HepG2 (cell line): ENCODE data around the gene HMGN1. TPM values are rescaled to one million over a fixed set of nuclear protein-coding genes. Genes with fewer than 3 reads are reported as not detected.

ENCODE experiments used
- ATAC-seq: fragments of 200-7000 bp; cut with Tn5 transposase; 3 replicates; pipeline ENCODE4 v1.9.1; 2020; ENCODE audit warnings: mild to moderate bottlenecking, moderate library complexity
- BruUV-seq: library from RNA; stranded (reverse); fragments of 400-500 nt; replicated peaks from 2 replicates; lab custom pipeline; 2021; lab: Mats Ljungman, UMichigan
- CTCF ChIA-PET: fragments of 300-600 bp; formaldehyde crosslinking; extraction: SDS; loops from one replicate; lab custom pipeline; 2021; ENCODE audit warnings: low total read pairs, inconsistent platforms, low intra/inter-chr PET ratio; lab: Yijun Ruan, JAX
- POLR2A ChIA-PET: fragments of 350-600 bp; sonication (Branson Sonifier 250); formaldehyde crosslinking; loops from one replicate; lab custom pipeline; 2020; ENCODE audit warnings: antibody characterized with exemption, inconsistent platforms; lab: Yijun Ruan, JAX
- DNase-seq: peaks from one replicate; pipeline ENCODE4 v3.0.0-alpha.2; 2015; ENCODE audit warnings: low spot score
- FAIRE-seq: peaks from 3 replicates; lab custom pipeline; 2011; peaks lifted over from hg19 to GRCh38; lab: Jason Lieb, UNC
- H2AFZ ChIP-seq: one replicate; pipeline ENCODE4 v1.6.1; 2011; ENCODE audit warnings: low read length, inconsistent platforms
- H3K27ac ChIP-seq: fragments of 300-600 bp; 3 replicates; pipeline ENCODE4 v1.8.0; 2011; ENCODE audit warnings: mixed run types, mild to moderate bottlenecking, mixed read lengths, low read length, inconsistent platforms; ENCODE audit not compliant: insufficient read depth; ENCODE audit errors: extremely low read length
- H3K27me3 ChIP-seq, 2 experiments: fragments of 200-600 bp in 1 of 2; 2 replicates in 1 of 2; 3 replicates in 1 of 2; pipeline versions ENCODE4 v1.6.0 to v1.8.0; 2011; ENCODE audit warnings: low read length in 2 of 2, mild to moderate bottlenecking in 2 of 2, moderate library complexity in 2 of 2, inconsistent platforms in 1 of 2; ENCODE audit not compliant: insufficient read depth in 2 of 2, control insufficient read depth in 1 of 2
- H3K36me3 ChIP-seq, 2 experiments: fragments of 200-600 bp in 1 of 2; replicated peaks in 1 of 2; 2 replicates in 1 of 2; 3 replicates in 1 of 2; pipeline versions ENCODE4 v1.5.1 to v1.8.0; 2011; ENCODE audit warnings: low read length in 2 of 2, inconsistent platforms in 1 of 2; ENCODE audit not compliant: insufficient read depth in 2 of 2, control insufficient read depth in 1 of 2
- H3K4me1 ChIP-seq: 2 replicates; pipeline ENCODE4 v1.5.1; 2012; ENCODE audit warnings: low read length, inconsistent platforms; ENCODE audit not compliant: insufficient read depth
- H3K4me2 ChIP-seq: 2 replicates; pipeline ENCODE4 v1.6.0; 2011; ENCODE audit warnings: low read depth, low read length, inconsistent platforms
- H3K4me3 ChIP-seq, 3 experiments: fragments of 200-600 bp in 1 of 3; sonication (generic), shearing (Covaris generic) in 1 of 3; replicated peaks in 1 of 3; 2 replicates each; pipeline ENCODE4 v1.5.1; 2011 to 2016; ENCODE audit warnings: low read length in 3 of 3, inconsistent platforms in 2 of 3, low read depth in 2 of 3, mild to moderate bottlenecking in 2 of 3, control low read depth in 1 of 3, mixed read lengths in 1 of 3; ENCODE audit not compliant: insufficient read depth in 1 of 3
- H3K79me2 ChIP-seq: one replicate; pipeline ENCODE4 v1.6.1; 2011; ENCODE audit warnings: low read length, inconsistent platforms; ENCODE audit not compliant: insufficient read depth
- H3K9ac ChIP-seq: 2 replicates; pipeline ENCODE4 v1.6.0; 2011; ENCODE audit warnings: mild to moderate bottlenecking, low read depth, low read length, inconsistent platforms; ENCODE audit not compliant: insufficient read depth
- H3K9me3 ChIP-seq: 2 replicates; pipeline ENCODE4 v1.5.1; 2012; ENCODE audit warnings: mild to moderate bottlenecking, low read length
- H4K20me1 ChIP-seq: 2 replicates; pipeline ENCODE4 v1.6.0; 2011; ENCODE audit warnings: inconsistent platforms, mild to moderate bottlenecking, low read length, moderate library complexity; ENCODE audit not compliant: insufficient read depth
- E2F2 ChIP-seq: sonication (generic); formaldehyde crosslinking; IDR thresholded peaks from 2 replicates; pipeline ENCODE4 v1.4.0; 2020; ENCODE audit warnings: missing genetic modification reagents, borderline replicate concordance
- HMGXB4 ChIP-seq, 2 experiments: sonication (generic) in 1 of 2; formaldehyde crosslinking in 1 of 2; IDR thresholded peaks; 2 replicates each; pipeline versions ENCODE4 v1.4.0 to v1.6.1; 2018 to 2020; ENCODE audit warnings: missing genetic modification reagents in 2 of 2, borderline replicate concordance in 1 of 2, low read depth in 1 of 2, mild to moderate bottlenecking in 1 of 2, missing biosample characterization in 1 of 2
- ONECUT2 ChIP-seq: sonication (generic); formaldehyde crosslinking; IDR thresholded peaks from 2 replicates; pipeline ENCODE4 v1.4.0; 2020; ENCODE audit warnings: missing genetic modification reagents
- ZNF280B ChIP-seq: sonication (generic); formaldehyde crosslinking; IDR thresholded peaks from 2 replicates; pipeline ENCODE4 v1.5.0; 2020; ENCODE audit warnings: missing genetic modification reagents, mild to moderate bottlenecking, borderline replicate concordance
- ZNF451 ChIP-seq: sonication (generic); formaldehyde crosslinking; IDR thresholded peaks from 2 replicates; pipeline ENCODE4 v1.5.0; 2020; ENCODE audit warnings: mild to moderate bottlenecking, missing genetic modification reagents
- WGBS: methylation state at CpG from one replicate; pipeline ENCODE4 v1.1.6; 2017; ENCODE audit warnings: low lambda C conversion rate; 5-methylcytosine and 5-hydroxymethylcytosine counted together
- in situ Hi-C: cut with HindIII; loops from 2 replicates; pipeline ENCODE4 v1.10.0; 2017; ENCODE audit warnings: low pct_unique_long_range_greater_than_20kb; ENCODE audit not compliant: extremely low pct_ligation_motif_present
- intact Hi-C: fragments of 100-400 bp; cut with micrococcal nuclease; formaldehyde crosslinking; loops from one replicate; pipeline ENCODE4 v1.10.0; 2022; ENCODE audit not compliant: unreplicated experiment
- polyA plus RNA-seq, 8 experiments: library from polyadenylated mRNA; depleted of rRNA in 3 of 8; stranded (reverse) in 7 of 8; unstranded in 1 of 8; fragments of >200 nt; fragmentation: Illumina TruSeq in 4 of 8; extraction: Trizol in 4 of 8; gene quantifications; 2 replicates each; pipeline versions ENCODE4 v1.2.1 to v1.2.3, GENCODE V29; 2011 to 2016; ENCODE audit warnings: low read depth in 4 of 8, missing spikeins in 1 of 8, mixed read lengths in 1 of 8; ENCODE audit not compliant: insufficient read depth in 1 of 8
- total RNA-seq, 5 experiments: library from RNA; depleted of rRNA; stranded (reverse); fragments of >200 nt; fragmentation: Illumina TruSeq; extraction: Trizol; gene quantifications; 2 replicates each; pipeline ENCODE4 v1.2.3, GENCODE V29; 2016; ENCODE audit warnings: low read depth in 1 of 5

HMGN1 gene
- total and polyA plus RNA-seq, 2 of the 13 experiments (the other 11 are each of a cell fraction or from before 2014, with no cell fraction given), result 104 to 286 TPM

GRCh38 chr21:39362733-39363132 is 13.8 kb upstream of the HMGN1 start:
- Histone ChIP-seq H3K36me3 (no peaks in the 10 kb centered on the region), H3K27ac (no peak overlapping the region), H2AFZ (no peak overlapping the region), H4K20me1 (no peaks in the 10 kb centered on the region)
- TF ChIP-seq ONECUT2 (no peak), HMGXB4 (CRISPR knock-in tag; IDR thresholded peaks at IDR 0.05; ENCODE audit: borderline replicate concordance in 1 of 2, low read depth in 1 of 2) (no peak), ZNF280B (CRISPR knock-in tag) (no peak), ZNF451 (CRISPR knock-in tag) (no peak), E2F2 (CRISPR knock-in tag) (no peak)
- TF ChIP-seq, all 625 proteins: peak for 0
- DNase-seq (no peak), ATAC-seq (no peak), FAIRE-seq (no peak)
- in situ Hi-C loops, result no loop called here
- no TSS peak for BruUV-seq
- intact Hi-C loops, result no loop called here
- Histone ChIP-seq H3K9ac (no peak overlapping the region), H3K4me1 (no peaks in the 10 kb centered on the region), H3K27me3 (peaks cover 2 to 11% of the 10 kb centered on the region in 2 experiments; a peak in 2 of 5 replicates), H3K4me2 (no peak overlapping the region), H3K9me3 (no peaks in the 10 kb centered on the region), H3K79me2 (no peaks in the 10 kb centered on the region), H3K4me3 (no peak overlapping the region)
- CTCF ChIA-PET, result no interaction called here
- WGBS, result 61% methylated on average over 3 of the region's 3 CpGs
- POLR2A ChIA-PET, result interaction anchor here (1.0 to 1.2 kb wide), 2 partner anchors 13 to 17 kb away, joined by 5 read pairs; a partner anchor contains a TSS
